Activated naive CD8-positive, alpha-beta T cell treated with anti-CD3 and anti-CD28 coated beads, Interleukin-2, amount 10 ng/mL, durations not matched to agents 7 days and 5 days (primary cell): ENCODE data around the gene VAV3. TPM values are rescaled to one million over a fixed set of nuclear protein-coding genes. Genes with fewer than 3 reads are reported as not detected.
"Not testable (repeated sequence)": the region's sequence is repeated elsewhere in the genome, so short reads cannot be mapped to it uniquely, and the experiment has no call there.

Experiments used
- ATAC-seq: fragments of 150-1000 bp; cut with Tn5 transposase; one replicate; pipeline ENCODE4 v1.10.0; 2021; ENCODE audit warnings: low read depth, moderate library complexity
- POLR2A ChIA-PET: fragments of 350-600 bp; sonication (Branson Sonifier 250); formaldehyde crosslinking; loops from one replicate; lab custom pipeline; 2021; ENCODE audit warnings: antibody characterized with exemption; lab: Charles Lee
- DNase-seq: peaks from one replicate; pipeline ENCODE4 v3.0.0; 2021
- H3K27ac Mint-ChIP-seq: one replicate; pipeline ENCODE4 v1.8.0; 2022; ENCODE audit warnings: mild to moderate bottlenecking, mixed read lengths
- H3K27me3 Mint-ChIP-seq: one replicate; pipeline ENCODE4 v1.8.0; 2022; ENCODE audit warnings: mild to moderate bottlenecking, moderate library complexity, mixed read lengths
- H3K36me3 Mint-ChIP-seq: one replicate; pipeline ENCODE4 v1.8.0; 2021; ENCODE audit warnings: mild to moderate bottlenecking, mixed read lengths
- H3K4me1 Mint-ChIP-seq: one replicate; pipeline ENCODE4 v1.8.0; 2021; ENCODE audit warnings: mixed read lengths
- H3K4me3 Mint-ChIP-seq: one replicate; pipeline ENCODE4 v1.8.0; 2022; ENCODE audit warnings: mild to moderate bottlenecking, moderate library complexity, mixed read lengths
- H3K9me3 Mint-ChIP-seq: one replicate; pipeline ENCODE4 v1.8.0; 2021; ENCODE audit warnings: mixed read lengths
- total RNA-seq, 2 experiments: library from RNA; stranded (reverse); gene quantifications; one replicate each; pipeline ENCODE4 v1.2.3, GENCODE V29; 2021

Gene VAV3
- total RNA-seq, 2 experiments from 2014 or later, result 6.9 to 7.8 TPM

DNA sequence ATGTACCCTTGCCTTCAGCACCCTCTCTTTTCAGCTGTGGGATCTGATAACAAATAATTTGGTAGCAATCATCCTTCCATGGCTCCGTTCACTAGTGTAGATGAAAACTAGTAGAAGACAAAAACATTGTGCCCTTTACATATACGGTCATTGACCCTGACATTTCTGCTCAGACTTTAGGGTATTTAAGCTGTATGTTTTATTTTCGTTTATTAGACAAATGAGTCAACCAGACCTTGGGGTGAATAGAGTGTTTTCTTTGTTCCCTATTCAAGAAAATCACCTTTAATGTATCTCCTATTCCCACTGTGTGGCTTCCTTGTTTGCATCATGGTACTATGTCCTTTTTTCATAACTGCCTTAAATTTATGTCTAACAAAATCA, 187.3 kb downstream of the VAV3 start:
- Mint-ChIP-seq H3K36me3 (peaks cover under 1% of the 10 kb centered on the region), H3K4me1 (peaks cover 6% of the 10 kb centered on the region), H3K9me3 (no peaks in the 10 kb centered on the region), H3K4me3 (no peak overlapping the region), H3K27me3 (no peaks in the 10 kb centered on the region), H3K27ac (no peak overlapping the region)
- DNase-seq, result no peak
- ATAC-seq, result no peak
- POLR2A ChIA-PET, result interaction anchor here (0.6 kb wide), 1 partner anchor 349 kb away, joined by 3 read pairs; no protein-coding TSS in a partner anchor

DNA sequence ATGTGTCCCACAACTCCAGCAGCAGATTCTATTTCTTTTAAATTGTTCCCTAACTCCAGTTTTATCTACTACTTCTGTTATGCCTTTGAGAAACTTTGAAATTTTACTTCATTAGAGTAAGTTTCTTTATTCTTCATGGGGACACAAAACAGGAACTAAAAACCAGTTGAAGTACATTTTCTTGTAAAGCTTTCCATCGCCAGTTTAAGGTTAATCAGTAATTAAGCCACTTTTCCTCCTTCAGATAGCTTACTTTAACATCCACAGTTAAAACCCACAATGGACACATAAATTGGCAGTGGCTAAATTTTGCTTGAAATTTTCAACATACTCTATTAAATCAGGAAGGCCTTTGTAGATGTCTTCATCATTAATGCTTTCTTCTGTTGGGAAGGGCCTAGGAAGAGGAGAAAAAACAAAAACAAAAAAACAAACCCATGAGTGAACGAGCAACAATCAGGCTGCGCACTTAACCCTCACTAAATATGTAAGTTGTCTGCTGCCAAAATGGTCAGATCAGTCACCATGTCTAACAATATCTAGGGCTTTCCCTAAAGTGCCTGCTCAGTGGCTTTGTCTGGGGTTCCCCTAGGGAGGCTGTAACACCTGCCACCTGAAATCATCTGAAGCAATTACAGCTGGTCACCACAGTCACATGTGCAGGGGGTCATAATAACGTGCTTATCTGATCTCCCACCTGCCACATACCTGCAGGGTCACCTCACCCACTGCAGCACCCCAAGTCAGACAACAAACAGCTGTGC, 187.9 kb downstream of the VAV3 start:
- H3K27ac Mint-ChIP-seq, result no peak overlapping the region
- POLR2A ChIA-PET, result interaction anchor here (0.6 kb wide), 1 partner anchor 350 kb away, joined by 3 read pairs; no protein-coding TSS in a partner anchor
- peaks cover 2% of the 10 kb centered on the region for H3K36me3 Mint-ChIP-seq

DNA sequence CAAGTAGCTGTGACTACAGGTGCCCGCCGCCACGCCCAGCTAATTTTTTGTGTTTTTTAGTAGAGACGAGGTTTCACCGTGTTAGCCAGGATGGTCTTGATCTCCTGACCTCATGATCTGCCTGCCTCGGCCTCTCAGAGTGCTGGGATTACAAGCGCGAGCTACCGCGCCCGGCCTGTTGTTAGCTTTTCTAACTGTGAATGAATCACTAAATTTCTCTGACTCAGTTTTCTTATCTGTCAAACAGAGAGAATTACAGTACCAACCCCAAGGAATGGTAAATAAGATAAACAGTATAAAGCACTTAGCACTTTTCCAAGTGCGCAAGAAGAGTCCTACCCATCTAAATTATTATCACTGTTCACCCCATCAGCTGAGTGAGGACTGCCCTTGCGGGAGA, 193.6 kb downstream of the VAV3 start:
- Mint-ChIP-seq H3K36me3 (peaks cover 6% of the 10 kb centered on the region), H3K27me3 (no peaks in the 10 kb centered on the region), H3K27ac (no peak overlapping the region)

More for the DNA sequence above, 187.9 kb downstream of the VAV3 start:
- Mint-ChIP-seq H3K27me3 (no peaks in the 10 kb centered on the region), H3K9me3 (no peaks in the 10 kb centered on the region), H3K4me3 (no peak overlapping the region), H3K4me1 (peaks cover 4% of the 10 kb centered on the region)
- DNase-seq (no peak), ATAC-seq (no peak)

DNA sequence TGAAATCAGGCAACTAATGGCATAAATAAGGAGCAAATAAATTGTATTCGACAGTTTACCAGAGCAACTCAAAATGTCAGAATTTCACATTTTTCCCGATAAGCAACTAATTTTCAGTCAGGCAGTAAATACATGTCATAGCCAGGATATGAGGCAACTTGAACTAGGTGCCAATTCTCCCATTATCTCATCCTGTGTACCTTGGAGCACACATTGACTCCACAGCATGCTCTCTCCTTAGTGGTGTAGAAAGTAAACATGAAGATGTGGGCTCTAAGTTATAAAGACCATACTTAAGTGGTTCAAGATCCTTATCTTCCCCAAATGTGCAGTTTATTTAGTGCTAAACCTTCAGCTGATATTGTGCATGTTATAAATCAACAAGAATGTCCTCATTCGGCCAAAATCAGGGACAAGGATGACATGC, 197.8 kb downstream of the VAV3 start:
- no peaks in the 10 kb centered on the region for H3K4me1 Mint-ChIP-seq
- ATAC-seq (no peak), DNase-seq (no peak)
- POLR2A ChIA-PET, result no interaction called here
- H3K27me3 Mint-ChIP-seq, result no peaks in the 10 kb centered on the region
- no peak overlapping the region for H3K4me3 Mint-ChIP-seq
- H3K36me3 Mint-ChIP-seq, result peaks cover 7% of the 10 kb centered on the region
- no peaks in the 10 kb centered on the region for H3K9me3 Mint-ChIP-seq
- no peak overlapping the region for H3K27ac Mint-ChIP-seq

More for the DNA sequence above, 193.6 kb downstream of the VAV3 start:
- POLR2A ChIA-PET, result no interaction called here
- ATAC-seq (no peak), DNase-seq (no peak)
- H3K4me1 Mint-ChIP-seq, result peaks cover 4% of the 10 kb centered on the region
- no peak overlapping the region for H3K4me3 Mint-ChIP-seq
- H3K9me3 Mint-ChIP-seq, result no peaks in the 10 kb centered on the region

DNA sequence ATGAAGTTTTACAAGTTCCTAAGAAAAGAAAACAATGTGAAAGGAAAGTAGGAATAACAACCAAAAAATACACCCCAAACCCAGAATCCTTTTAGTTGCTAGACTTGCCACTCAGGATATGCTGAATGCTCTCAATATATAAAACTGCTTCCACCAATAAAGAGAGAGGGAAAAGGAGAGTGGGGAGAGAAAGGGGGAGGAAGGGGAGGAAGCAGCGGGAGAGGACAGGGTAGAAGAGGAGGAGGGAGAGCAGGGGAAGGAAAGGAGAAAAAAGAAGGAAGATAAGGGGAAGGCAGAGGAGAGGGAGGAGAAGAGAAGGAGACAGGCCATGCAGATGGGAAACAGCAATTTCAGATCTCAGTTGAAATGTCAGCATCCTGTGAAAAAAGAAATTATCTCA, 198.4 kb downstream of the VAV3 start:
- Mint-ChIP-seq H3K9me3 (no peaks in the 10 kb centered on the region), H3K27ac (no peak overlapping the region), H3K36me3 (peaks cover 7% of the 10 kb centered on the region), H3K4me3 (no peak overlapping the region), H3K27me3 (no peaks in the 10 kb centered on the region), H3K4me1 (no peaks in the 10 kb centered on the region)
- no peak for DNase-seq
- POLR2A ChIA-PET, result no interaction called here
- ATAC-seq, result no peak

DNA sequence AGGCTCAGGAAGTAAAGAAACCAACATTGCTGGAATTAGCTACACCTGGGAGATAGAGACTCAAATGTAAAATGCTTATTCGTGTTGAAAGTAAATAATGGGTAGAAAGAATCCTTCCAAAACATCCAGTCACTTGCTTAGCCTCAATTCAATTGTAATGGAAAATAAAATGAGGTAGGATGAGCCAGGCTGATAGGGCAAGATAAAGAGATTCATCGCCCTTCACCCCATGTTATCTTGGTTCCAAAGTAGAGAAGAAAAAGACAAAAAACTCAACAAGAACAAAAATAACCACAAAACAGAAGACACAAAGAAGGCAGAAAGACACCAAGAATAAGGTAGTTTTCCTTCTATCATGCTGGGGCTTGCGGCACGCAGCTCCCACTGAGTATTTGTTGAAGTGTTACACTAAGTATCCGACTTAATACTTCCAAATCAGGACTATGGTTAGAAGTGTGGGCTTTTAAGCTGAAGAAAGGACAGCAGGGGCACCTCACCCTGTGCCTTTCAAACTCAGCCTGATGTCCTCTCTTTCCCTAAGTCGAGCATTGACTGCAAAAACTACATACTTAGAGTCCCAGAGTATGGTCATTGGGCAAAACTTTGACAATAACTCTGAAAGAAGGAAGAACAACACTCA, 202.1 kb downstream of the VAV3 start:
- H3K4me1 Mint-ChIP-seq, result no peaks in the 10 kb centered on the region
- no peak for ATAC-seq
- H3K36me3 Mint-ChIP-seq, result peaks cover 3% of the 10 kb centered on the region
- H3K27me3 Mint-ChIP-seq, result no peaks in the 10 kb centered on the region
- no peak for DNase-seq
- POLR2A ChIA-PET, result no interaction called here
- H3K4me3 Mint-ChIP-seq, result no peak overlapping the region
- no peaks in the 10 kb centered on the region for H3K9me3 Mint-ChIP-seq
- no peak overlapping the region for H3K27ac Mint-ChIP-seq

DNA sequence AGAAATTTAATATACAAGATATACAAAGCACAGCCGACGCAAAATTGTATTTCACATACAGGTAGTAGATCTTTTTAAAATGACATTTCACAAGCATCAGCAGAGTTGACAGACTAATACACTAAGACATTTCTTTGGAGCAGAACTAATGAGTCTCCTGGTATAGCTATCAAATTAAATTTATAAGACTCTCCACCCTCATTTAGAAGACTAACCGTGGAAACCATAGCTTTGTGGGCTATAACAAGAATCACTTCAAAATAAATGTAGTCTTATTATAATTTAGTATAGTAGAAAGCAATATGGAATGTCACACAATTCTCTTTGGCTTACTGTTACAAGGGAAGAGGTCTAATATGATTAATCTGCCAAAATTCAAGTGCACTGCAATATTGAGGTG, 204.9 kb downstream of the VAV3 start:
- Mint-ChIP-seq H3K9me3 (no peaks in the 10 kb centered on the region), H3K4me1 (no peaks in the 10 kb centered on the region), H3K4me3 (no peak overlapping the region), H3K27me3 (no peaks in the 10 kb centered on the region), H3K36me3 (peaks cover 3% of the 10 kb centered on the region), H3K27ac (no peak overlapping the region)
- ATAC-seq, result no peak
- POLR2A ChIA-PET, result no interaction called here
- no peak for DNase-seq

DNA sequence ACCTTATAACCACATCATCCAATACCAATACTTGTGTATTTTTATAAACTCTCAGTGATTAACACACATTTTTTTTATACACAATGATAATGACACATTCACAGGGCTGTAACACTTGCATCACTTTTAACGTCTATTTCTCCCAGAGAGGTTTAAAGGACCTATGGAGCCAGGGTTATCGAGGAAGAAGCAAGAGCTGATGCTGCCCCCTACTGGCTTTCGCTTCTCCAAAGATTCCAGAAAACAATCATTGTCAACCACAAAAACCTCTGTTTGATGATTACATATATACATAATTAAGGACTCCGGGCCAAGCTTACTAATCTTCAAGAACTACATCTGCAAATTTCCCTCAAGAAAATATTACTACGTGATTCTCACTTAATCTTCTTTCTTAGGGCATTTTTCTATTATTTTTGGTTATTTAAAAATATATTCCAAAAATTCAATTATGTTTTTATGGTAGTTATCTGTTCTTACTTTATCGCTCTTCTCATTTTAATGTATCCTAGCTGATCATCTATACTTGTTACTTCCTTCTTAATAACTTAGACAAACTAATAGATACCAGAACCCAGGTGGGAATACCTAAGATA, 214.5 kb downstream of the VAV3 start:
- POLR2A ChIA-PET, result no interaction called here
- DNase-seq (no peak), ATAC-seq (no peak)
- Mint-ChIP-seq H3K27me3 (no peaks in the 10 kb centered on the region), H3K4me3 (no peak overlapping the region), H3K4me1 (no peaks in the 10 kb centered on the region), H3K36me3 (peaks cover 4% of the 10 kb centered on the region), H3K9me3 (no peaks in the 10 kb centered on the region), H3K27ac (no peak overlapping the region)

DNA sequence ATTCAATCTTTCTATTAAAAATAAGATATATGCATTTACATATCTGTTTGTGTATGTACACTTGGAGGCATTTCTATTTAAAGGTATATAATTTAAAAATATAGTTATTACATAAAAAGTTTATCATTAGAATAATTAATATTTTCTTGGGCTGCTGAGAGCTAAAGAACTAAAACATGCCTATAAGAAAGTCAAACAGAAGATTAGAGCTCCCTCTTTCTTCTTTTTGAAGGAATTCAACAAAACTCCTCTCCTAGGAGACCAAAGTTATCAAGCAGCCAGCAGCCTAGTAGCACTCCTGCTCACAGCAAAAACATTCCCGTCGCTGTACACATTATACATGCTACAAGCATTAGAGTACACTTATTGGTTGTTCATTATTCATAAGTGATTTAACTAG, 216.4 kb downstream of the VAV3 start:
- ATAC-seq (no peak), DNase-seq (no peak)
- Mint-ChIP-seq H3K27me3 (no peaks in the 10 kb centered on the region), H3K9me3 (no peaks in the 10 kb centered on the region), H3K36me3 (no peaks in the 10 kb centered on the region), H3K4me3 (no peak overlapping the region), H3K27ac (no peak overlapping the region), H3K4me1 (no peaks in the 10 kb centered on the region)
- POLR2A ChIA-PET, result no interaction called here

DNA sequence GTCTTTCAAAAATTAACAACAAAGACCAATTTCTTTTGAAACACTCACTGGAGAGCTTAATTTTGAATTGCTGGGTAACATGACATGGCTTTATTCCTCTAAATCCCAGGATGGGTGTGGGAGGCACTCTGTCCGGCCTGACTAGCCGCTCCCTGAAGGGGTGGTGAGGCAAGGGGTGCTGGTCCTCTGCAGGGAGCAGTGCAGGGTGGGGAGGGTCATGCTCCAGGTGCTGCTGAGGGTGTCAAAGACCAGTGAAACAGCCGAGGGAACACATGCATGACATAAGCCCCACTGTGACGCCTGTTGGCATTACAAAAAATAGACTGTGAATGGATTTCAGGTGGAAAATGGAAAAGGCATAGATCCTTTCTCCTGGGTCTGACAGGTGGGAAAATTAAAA, 223.7 kb downstream of the VAV3 start:
- no peaks in the 10 kb centered on the region for H3K9me3 Mint-ChIP-seq
- ATAC-seq, result no peak
- no peak for DNase-seq
- H3K4me3 Mint-ChIP-seq, result no peak overlapping the region
- no peaks in the 10 kb centered on the region for H3K4me1 Mint-ChIP-seq
- no peaks in the 10 kb centered on the region for H3K27me3 Mint-ChIP-seq
- H3K27ac Mint-ChIP-seq, result no peak overlapping the region
- no peaks in the 10 kb centered on the region for H3K36me3 Mint-ChIP-seq
- POLR2A ChIA-PET, result no interaction called here

DNA sequence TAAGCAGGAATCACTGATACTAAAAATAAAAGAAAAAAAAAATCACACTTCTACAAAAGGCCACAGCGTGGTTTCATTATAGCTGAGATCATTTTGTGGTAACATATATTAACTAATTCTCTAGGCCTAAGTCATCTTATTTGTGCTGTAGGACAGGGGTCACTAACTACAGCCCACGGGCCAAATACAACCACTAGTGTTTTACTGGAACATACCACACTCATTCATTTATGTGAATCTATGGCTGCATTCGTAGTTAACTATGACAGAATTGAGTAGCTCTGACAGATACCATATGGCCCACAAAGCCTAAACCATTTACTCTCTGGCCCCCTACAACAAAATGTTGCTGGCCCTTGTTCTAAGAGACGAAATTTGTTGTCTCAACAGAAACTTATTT, 224.4 kb downstream of the VAV3 start:
- H3K36me3 Mint-ChIP-seq, result no peaks in the 10 kb centered on the region
- H3K27me3 Mint-ChIP-seq, result no peaks in the 10 kb centered on the region
- no peaks in the 10 kb centered on the region for H3K9me3 Mint-ChIP-seq
- H3K27ac Mint-ChIP-seq, result no peak overlapping the region
- POLR2A ChIA-PET, result no interaction called here
- DNase-seq (no peak), ATAC-seq (no peak)
- no peaks in the 10 kb centered on the region for H3K4me1 Mint-ChIP-seq
- H3K4me3 Mint-ChIP-seq, result no peak overlapping the region

DNA sequence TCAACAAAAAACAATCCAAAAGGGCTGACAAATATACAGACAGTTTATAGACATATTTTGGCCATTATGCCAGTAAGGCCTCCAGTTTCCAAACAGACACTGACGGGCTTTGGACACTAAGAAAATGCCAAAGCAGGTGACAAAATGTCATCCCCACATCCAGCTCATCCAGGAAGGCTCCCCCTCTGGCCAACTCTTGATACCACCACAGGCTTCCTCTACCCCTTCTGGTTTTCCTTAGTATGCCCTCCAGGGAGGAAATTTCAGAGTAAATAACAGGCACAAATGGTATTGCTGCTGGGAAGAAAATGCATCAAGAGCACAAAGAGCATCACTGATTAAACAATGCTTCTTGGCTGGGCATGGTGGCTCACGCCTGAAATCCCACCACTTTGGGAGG, 225.3 kb downstream of the VAV3 start:
- H3K27ac Mint-ChIP-seq, result no peak overlapping the region
- no peaks in the 10 kb centered on the region for H3K4me1 Mint-ChIP-seq
- DNase-seq (no peak), ATAC-seq (no peak)
- H3K36me3 Mint-ChIP-seq, result peaks cover 6% of the 10 kb centered on the region
- no peaks in the 10 kb centered on the region for H3K27me3 Mint-ChIP-seq
- POLR2A ChIA-PET, result no interaction called here
- peaks cover 5% of the 10 kb centered on the region for H3K9me3 Mint-ChIP-seq
- no peak overlapping the region for H3K4me3 Mint-ChIP-seq

DNA sequence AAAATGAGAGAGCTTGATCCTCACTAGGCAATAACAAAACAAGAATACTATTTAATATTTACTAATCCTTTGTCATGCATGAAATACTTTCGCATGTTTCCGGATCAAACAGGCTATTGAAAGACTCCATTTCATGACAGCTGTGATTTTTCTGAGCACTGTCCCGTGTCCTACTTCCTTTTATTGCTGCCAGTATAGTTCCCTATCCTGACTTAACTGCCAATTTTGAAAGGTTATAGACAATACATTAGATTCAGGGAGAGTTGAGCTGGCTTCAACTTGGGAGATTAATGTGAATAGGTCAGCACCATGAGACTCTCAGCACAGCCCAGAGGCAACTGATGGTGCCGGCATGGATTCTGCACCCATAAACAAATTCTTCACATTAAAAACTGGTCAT, 225.8 kb downstream of the VAV3 start:
- no peaks in the 10 kb centered on the region for H3K27me3 Mint-ChIP-seq
- no peak for DNase-seq
- ATAC-seq, result no peak
- no peaks in the 10 kb centered on the region for H3K4me1 Mint-ChIP-seq
- H3K36me3 Mint-ChIP-seq, result peaks cover 8% of the 10 kb centered on the region
- H3K27ac Mint-ChIP-seq, result no peak overlapping the region
- POLR2A ChIA-PET, result no interaction called here
- peaks cover 5% of the 10 kb centered on the region for H3K9me3 Mint-ChIP-seq
- H3K4me3 Mint-ChIP-seq, result no peak overlapping the region

DNA sequence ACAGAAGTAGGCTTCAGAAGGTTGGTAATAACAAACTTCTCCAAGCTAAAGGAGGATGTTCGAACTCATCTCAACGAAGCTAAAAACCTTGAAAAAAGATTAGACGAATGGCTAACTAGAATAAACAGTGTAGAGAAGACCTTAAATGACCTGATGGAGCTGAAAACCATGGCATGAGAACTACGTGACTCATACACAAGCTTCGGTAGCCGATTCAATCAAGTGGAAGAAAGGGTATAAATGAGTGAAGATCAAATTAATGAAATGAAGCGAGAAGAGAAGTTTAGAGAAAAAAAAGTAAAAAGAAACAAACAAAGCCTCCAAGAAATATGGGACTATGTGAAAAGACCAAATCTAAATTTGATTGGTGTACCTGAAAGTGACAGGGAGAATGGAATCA, 231.6 kb downstream of the VAV3 start:
- POLR2A ChIA-PET, H3K4me3 Mint-ChIP-seq, DNase-seq, H3K27ac Mint-ChIP-seq, H3K27me3 Mint-ChIP-seq, H3K4me1 Mint-ChIP-seq, ATAC-seq, H3K9me3 Mint-ChIP-seq: not testable (repeated sequence)
- peaks cover 11% of the 10 kb centered on the region for H3K36me3 Mint-ChIP-seq
